GM19099 (cell line): ENCODE measurements around the gene GCAT.

Source experiments
- POLR2A ChIP-seq: IDR thresholded peaks from 3 replicates; pipeline ENCODE4 v1.6.1; 2011; ENCODE audit warnings: low read depth; ENCODE audit not compliant: insufficient read length; ENCODE audit errors: extremely low read depth

Gene GCAT

GRCh38 chr22:37807410-37808293 lies at the start of gene GCAT:
Gene GCAT (plus strand): TSS chr22:37807934. CDS start chr22:37807968, 34 bp downstream.
- TF ChIP-seq POLR2A, result peak; percentile 46

- no peak for TF ChIP-seq POLR2A
These were observed 49.0 kb upstream of the GCAT start for GRCh38 chr22:37758694-37759093.

- TF ChIP-seq POLR2A, result no peak
These were observed 48.5 kb upstream of the GCAT start for GRCh38 chr22:37759281-37759680.

GRCh38 chr22:37760152-37760551 lies 47.6 kb upstream of the GCAT start:
- TF ChIP-seq POLR2A, result no peak

GRCh38 chr22:37762389-37762836 lies 45.3 kb upstream of the GCAT start:
- TF ChIP-seq POLR2A, result no peak

GRCh38 chr22:37763012-37763411 lies 44.7 kb upstream of the GCAT start:
- TF ChIP-seq POLR2A, result no peak

- TF ChIP-seq POLR2A, result no peak
These were observed 44.1 kb upstream of the GCAT start for GRCh38 chr22:37763652-37764051.

GRCh38 chr22:37764622-37765021 lies 43.1 kb upstream of the GCAT start:
- no peak for TF ChIP-seq POLR2A

- TF ChIP-seq POLR2A, result no peak
These were observed 42.2 kb upstream of the GCAT start for GRCh38 chr22:37765498-37765897.

- TF ChIP-seq POLR2A, result no peak
These were observed 41.7 kb upstream of the GCAT start for GRCh38 chr22:37765953-37766576.

- no peak for TF ChIP-seq POLR2A
These were observed 39.5 kb upstream of the GCAT start for GRCh38 chr22:37768273-37768672.

GRCh38 chr22:37769056-37769455 lies 38.7 kb upstream of the GCAT start:
- TF ChIP-seq POLR2A, result no peak

GRCh38 chr22:37771081-37771480 lies 36.7 kb upstream of the GCAT start:
- TF ChIP-seq POLR2A, result no peak

- no peak for TF ChIP-seq POLR2A
These were observed 35.9 kb upstream of the GCAT start for GRCh38 chr22:37771702-37772427.

GRCh38 chr22:37774728-37775127 lies 33.0 kb upstream of the GCAT start:
- TF ChIP-seq POLR2A, result no peak

GRCh38 chr22:37775785-37776638 lies 31.7 kb upstream of the GCAT start:
- TF ChIP-seq POLR2A, result no peak
